Activated CD8-positive, alpha-beta memory T cell treated with anti-CD3 and anti-CD28 coated beads for 1 hour (primary cell): ENCODE data around the gene VSIR.

Experiments used
- DNase-seq, 2 donors: peaks; one replicate each; pipeline ENCODE4 v3.0.0-alpha.2; 2020; ENCODE audit warnings: low read depth in 1 of 2; ENCODE audit errors: extremely low read depth in 1 of 2

Gene VSIR

DNA sequence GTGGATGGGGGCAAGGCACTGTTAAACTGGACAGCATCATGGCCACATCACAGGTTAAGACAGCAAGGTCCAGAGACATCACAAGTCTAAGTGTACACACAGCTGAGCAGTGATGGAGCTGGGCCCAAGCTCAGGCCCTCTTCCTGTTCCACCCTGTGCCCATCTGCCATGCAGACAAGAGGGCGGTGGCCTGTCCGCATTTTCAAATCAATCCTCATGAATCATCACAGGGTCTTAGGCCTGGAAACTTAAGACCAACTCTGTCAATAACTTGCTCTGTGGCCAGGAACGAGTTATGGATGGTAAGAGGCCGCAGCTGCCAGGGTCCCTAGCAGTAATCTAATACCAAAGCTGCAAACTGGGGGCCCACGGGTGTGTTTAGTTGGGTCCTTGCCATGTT, 56.9 kb downstream of the VSIR start:
- DNase-seq = no peak

- DNase-seq = no peak
Measured at GRCh38 chr10:71715860-71716259, 57.5 kb downstream of the VSIR start.

DNA sequence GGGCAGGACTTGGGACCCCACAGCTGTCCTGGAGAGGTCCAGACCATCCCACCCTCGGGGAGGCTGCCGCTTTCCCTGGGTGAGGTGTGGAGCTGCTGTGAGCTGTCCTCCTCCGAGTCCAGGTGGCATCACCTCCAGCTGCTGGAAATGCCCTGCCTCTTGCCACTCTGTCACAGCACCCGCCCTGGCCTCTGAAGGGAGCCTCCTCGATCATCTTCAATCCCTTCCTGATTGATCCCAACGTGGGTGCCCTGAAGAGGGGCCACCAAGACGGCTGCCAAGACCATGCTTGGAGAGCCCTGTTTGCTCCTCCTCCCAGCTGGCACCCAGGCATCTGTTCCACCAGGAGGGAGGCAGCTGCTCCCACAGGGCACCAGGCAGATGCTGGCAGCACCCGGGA, 58.3 kb downstream of the VSIR start:
- no peak for DNase-seq

DNA sequence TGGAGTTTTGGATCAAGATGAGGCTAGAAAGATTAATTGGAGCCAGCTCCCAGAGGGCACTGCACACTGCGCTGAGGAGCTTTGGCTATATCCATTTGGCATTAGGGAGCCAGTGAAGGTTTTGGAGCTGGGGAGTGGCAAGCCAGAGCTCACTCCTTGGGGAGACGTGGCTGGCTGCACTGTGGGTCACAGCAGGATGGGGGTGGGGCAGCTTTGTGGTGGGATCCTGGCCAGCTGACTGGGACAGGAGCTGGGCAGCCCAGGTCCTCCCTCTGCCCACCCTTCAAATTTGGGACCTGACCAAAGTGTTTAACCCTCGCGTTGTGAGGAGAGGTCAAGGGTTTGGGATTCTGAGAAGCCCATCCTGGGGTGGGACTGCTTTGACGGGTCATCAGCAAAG, 58.7 kb downstream of the VSIR start:
- no peak for DNase-seq

DNA sequence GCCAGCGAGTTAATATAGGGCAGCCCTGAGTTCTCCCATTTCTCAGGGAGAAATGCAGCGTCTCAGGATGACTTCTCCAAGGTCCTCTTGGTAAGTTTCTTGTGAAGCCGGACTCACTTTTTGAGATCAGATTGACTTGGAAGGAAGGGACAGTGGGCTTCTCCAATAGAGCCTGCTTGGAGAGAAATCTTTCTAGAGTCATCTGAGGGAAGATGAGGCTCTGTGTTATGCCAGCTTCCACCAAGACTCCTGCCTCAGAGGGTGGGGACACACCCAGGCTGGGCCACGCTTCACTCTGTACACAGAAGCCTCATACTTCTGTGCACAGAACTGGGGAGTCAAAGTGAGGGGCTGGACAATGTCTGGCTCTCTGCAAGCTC, 59.3 kb downstream of the VSIR start:
- DNase-seq = no peak

- peak in 1 of 2 donors; percentile 25 for DNase-seq
Measured at GRCh38 chr10:71713135-71714030, 59.9 kb downstream of the VSIR start.

- DNase-seq = no peak
Measured at GRCh38 chr10:71712572-71713134, 60.7 kb downstream of the VSIR start.

DNA sequence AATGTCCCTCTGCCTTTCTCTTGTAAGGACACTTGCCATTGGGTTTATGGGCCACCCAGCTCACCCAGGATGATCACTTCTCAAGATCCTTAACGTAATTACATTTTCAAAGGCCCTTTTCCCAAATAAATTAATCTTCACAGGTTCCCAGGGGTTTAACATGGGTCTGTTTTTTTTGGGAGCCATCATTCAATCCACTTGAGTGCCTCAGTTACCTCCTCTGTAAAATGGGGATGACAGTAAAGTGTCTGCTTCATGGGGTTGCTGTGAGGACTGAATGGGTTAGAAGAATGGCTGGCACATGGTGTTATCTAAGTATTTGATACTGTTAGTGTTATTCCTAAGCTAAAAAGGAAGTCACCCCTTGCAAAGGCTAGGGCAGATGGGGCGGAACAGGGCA, 61.1 kb downstream of the VSIR start:
- no peak for DNase-seq

- no peak for DNase-seq
Measured at GRCh38 chr10:71711052-71711623, 62.2 kb downstream of the VSIR start.

- DNase-seq = no peak
Measured at GRCh38 chr10:71710519-71710918, 62.8 kb downstream of the VSIR start.

DNA sequence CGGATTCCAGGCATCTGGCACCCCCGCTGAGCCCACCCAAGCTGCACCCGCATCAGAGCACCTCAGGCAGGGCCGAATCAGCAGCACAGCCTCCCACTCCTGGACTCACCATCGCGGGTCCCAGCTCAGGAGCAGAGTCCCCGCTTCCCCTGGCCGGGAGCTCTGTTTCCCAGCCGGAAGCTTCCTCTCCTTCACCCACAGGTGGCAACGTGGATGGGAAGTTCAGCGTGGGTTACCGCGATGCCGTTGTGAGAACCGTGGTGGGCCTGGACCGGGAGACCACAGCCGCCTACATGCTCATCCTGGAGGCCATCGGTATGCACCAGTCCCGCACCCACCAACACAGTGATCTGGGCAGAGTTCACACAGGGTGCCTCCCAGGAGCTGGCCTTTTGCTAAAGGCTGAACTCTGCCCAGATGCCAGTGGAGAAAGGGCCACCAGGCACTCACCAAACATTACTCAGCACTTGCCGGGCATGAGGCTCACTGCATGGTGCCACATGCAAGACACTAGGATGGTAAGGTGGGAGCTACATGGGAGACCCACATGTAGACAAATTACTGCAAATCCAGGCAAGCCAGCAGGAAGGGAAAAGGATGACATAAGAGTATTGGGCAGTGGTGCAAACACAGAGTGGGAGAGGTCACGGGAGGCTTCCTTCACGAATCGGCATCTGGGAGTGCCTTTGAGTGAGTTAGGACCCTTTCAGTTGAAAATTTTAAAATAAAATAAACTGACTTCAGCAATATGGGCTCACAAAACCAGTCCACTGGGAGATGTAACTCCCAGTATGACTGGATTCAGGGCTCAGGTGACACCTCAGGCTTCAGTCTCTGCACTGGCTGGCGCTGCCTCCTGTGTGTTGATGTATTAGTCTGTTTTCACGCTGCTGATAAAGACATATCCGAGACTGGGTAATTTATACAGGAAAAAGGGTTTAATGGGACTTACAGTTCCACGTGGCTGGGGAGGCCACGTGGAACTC, 64.1 kb downstream of the VSIR start:
- no peak for DNase-seq

- DNase-seq = peak in 1 of 2 donors; percentile 47
Measured at GRCh38 chr10:71708301-71708703, 65.0 kb downstream of the VSIR start.

- no peak for DNase-seq
Measured at GRCh38 chr10:71707240-71707789, 66.0 kb downstream of the VSIR start.

DNA sequence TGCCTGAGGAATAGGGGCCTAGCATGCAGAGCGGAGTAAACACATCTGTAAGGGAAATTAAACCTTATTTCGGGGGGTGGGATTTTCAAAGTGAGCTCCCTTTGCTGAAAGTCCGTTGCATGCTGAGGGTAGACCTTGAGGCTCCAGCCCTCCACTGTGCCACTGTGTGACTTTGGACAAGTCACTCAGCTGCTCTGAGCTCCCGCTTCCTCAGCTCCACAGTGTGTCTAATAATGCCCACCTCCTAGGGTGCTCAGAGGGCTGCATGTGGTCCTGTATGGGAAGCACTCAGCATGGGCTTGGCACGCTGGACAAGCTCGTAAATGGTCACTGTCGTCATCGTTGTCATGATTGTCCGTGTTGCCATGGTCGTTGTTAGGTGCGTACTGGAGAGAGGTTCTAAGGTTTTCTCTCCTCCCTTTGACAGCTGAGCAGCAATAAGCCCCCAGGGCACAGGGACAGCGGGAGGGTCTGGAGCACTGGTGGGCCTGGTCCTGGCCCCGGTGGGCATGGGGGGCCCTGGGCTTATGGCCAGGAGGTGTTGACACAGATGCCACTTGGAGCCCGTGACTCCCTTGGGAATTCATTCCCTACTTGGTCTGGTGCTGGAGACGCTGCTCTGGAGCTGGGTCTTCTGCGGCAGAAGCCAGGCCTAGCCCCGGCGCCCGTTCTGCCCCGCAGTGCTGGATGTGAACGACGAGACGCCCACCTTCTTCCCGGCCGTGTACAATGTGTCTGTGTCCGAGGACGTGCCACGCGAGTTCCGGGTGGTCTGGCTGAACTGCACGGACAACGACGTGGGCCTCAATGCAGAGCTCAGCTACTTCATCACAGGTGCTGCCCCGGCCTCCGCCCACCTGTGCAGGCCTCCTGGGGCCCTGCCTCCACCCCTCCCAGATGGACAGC, 66.9 kb downstream of the VSIR start:
- DNase-seq = no peak

- DNase-seq = no peak
Measured at GRCh38 chr10:71705582-71705981, 67.7 kb downstream of the VSIR start.

DNA sequence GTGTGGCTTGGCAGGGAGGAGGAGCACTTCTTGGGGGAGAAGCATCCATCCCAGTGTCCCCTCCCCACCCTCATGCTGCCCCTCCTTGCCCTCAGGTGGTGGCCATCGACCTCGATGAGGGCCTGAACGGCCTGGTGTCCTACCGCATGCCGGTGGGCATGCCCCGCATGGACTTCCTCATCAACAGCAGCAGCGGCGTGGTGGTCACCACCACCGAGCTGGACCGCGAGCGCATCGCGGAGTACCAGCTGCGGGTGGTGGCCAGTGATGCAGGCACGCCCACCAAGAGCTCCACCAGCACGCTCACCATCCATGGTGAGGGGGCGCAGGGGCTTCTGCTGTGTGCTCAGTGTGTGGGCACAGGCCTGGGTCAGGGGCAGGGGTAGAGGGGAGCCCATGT, 68.5 kb downstream of the VSIR start:
- DNase-seq = no peak

DNA sequence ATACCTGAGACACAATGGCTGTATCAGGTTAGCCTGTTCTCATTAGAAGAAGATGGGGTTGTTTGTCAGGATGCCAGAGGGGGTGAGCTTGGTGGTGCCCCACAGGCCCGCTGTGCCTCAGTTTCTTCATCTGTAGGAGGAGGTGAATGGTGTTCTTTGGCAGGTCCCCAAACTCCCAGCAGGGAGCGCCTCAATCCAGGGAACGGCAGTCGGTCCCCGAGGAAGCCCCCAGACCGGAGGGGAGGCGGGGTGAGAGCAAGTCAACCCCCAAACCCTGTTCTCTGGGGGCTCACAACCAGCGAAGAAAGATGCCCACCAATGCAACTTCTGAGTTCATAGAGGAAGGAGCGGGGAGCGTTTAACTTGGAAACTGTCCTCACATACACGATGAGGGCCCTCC, 69.7 kb downstream of the VSIR start:
- no peak for DNase-seq

- DNase-seq = no peak
Measured at GRCh38 chr10:71701496-71702132, 71.7 kb downstream of the VSIR start.

DNA sequence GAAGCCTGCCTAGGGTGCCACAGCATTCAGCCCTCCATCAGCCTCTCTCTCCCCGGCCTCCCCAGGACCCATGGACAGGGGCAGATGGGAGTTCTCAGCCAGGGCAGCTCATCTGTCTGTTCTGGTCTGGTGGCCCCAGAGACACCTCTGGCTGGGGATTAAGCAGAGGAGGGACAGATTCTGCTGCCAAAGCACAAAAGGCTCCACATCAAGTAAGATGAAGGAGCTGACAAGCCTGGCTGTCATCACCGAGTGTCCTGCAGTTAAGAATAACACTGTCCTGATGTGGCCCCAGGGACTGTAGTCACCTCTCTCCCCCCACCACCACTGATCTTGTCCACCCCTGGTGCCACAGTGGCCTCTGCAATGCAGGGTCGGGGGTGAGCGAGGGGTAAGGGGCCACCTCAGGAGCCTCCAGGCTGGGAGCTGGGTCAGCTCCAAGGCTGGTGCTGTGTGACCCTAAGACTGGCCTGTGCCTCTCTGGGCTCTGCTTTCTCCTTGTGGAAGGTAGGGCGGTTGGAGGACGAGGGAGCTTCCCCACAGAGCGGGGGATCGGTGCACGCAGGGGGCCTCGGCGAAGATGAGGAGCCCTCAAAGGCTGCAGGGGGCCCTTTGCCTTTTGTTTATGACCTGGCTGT, 72.5 kb downstream of the VSIR start:
- DNase-seq = no peak
